Gastroesophageal sphincter (tissue), 4 donors: ENCODE results near the gene RCN1. TPM values are rescaled to one million over a fixed set of nuclear protein-coding genes. Genes with fewer than 3 reads are reported as not detected.
A peak's percentile ranks its signal among the peaks of the same experiment; 100 is the strongest.

Experiments
- ATAC-seq: fragments of 150-250 bp; one replicate; pipeline ENCODE4 v1.9.1; 2016; ENCODE audit warnings: mild to moderate bottlenecking, moderate library complexity
- H3K27ac ChIP-seq, 4 donors: fragments of 200-600 bp; sonication (generic) in 3 of 4; 1 replicate in 3 of 4; 2 replicates in 1 of 4; pipeline ENCODE4 v1.5.1; 2016 to 2019
- H3K27me3 ChIP-seq: fragments of 200-600 bp; sonication (generic); one replicate; pipeline ENCODE4 v1.5.1; 2019
- H3K36me3 ChIP-seq, 2 donors: fragments of 200-600 bp; sonication (generic); one replicate each; pipeline ENCODE4 v1.5.1; 2019; ENCODE audit warnings: control low read depth in 1 of 2
- H3K4me1 ChIP-seq, 3 donors: fragments of 200-600 bp; sonication (generic); 1 replicate in 2 of 3; 2 replicates in 1 of 3; pipeline ENCODE4 v1.5.1; 2016 to 2019; ENCODE audit warnings: control low read depth in 2 of 3
- H3K4me3 ChIP-seq, 2 donors: fragments of 200-600 bp; sonication (generic); one replicate each; pipeline ENCODE4 v1.5.1; 2019; ENCODE audit warnings: mild to moderate bottlenecking in 1 of 2, moderate library complexity in 1 of 2
- H3K9me3 ChIP-seq, 3 donors: fragments of 200-600 bp; sonication (generic); one replicate each; pipeline ENCODE4 v1.5.1; 2017 to 2019; ENCODE audit warnings: control low read depth in 2 of 3
- CTCF ChIP-seq, 4 experiments: fragments of 200-600 bp in 2 of 4; fragments of 450-650 bp in 2 of 4; sonication (generic) in 1 of 4; IDR thresholded peaks; one replicate each; pipeline ENCODE4 v1.5.1; 2017 to 2019; ENCODE audit warnings: antibody characterized with exemption in 4 of 4, mild to moderate bottlenecking in 2 of 4, moderate library complexity in 2 of 4
- EP300 ChIP-seq: sonication (generic); formaldehyde crosslinking; IDR thresholded peaks from one replicate; pipeline ENCODE4 v1.6.1; 2017; ENCODE audit warnings: antibody characterized with exemption, mild to moderate bottlenecking
- POLR2A ChIP-seq, 2 donors: fragments of 450-650 bp; IDR thresholded peaks; one replicate each; pipeline ENCODE4 v1.6.1; 2017; ENCODE audit warnings: antibody characterized with exemption in 2 of 2, mild to moderate bottlenecking in 2 of 2, moderate library complexity in 1 of 2
- POLR2AphosphoS5 ChIP-seq: sonication (generic); formaldehyde crosslinking; IDR thresholded peaks from one replicate; pipeline ENCODE4 v1.6.1; 2017; ENCODE audit warnings: antibody characterized with exemption
- WGBS, 2 donors: methylation state at CpG; one replicate each; pipeline ENCODE4 v1.1.5; 2018; ENCODE audit warnings: low coverage in 1 of 2; 5-methylcytosine and 5-hydroxymethylcytosine counted together
- total RNA-seq, 4 donors: library from RNA; depleted of rRNA; stranded (reverse); fragments of >200 nt; gene quantifications; one replicate each; pipeline ENCODE4 v1.1.0, GENCODE V29; 2016

Gene RCN1
- total RNA-seq, 4 donors from 2014 or later: 28.6 to 65.0 (median 52.2) TPM

- WGBS, 2 donors: 79 to 93% methylated on average over 4 of the region's 4 CpGs
Measured at GRCh38 chr11:32050264-32050663, 40.6 kb upstream of the RCN1 start.

DNA sequence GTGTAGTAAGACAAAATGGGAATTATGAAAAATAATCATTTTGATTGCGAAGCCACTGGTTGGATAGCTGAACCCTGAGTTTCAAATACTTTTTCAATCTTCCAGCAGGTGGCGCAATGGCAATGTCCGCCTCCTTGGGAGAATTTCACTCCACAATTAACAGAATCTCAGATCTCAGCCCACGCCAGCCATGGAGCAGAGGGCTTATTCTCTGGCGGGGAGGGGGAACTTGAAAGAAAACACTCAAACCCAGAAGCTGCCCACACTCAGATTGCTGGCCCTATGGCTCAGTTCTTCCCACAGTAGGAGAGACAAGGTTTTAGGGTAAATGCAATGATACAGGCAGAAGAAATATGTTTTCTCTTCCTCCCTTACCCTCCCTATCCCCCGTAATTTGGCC, 38.7 kb upstream of the RCN1 start:
- peak; percentile 59 to 82 (median 77) for TF ChIP-seq CTCF (IDR thresholded peaks at IDR 0.05)
- no peak for TF ChIP-seq EP300
- no peak for TF ChIP-seq POLR2AphosphoS5
- TF ChIP-seq POLR2A (IDR thresholded peaks at IDR 0.05): no peak
- Histone ChIP-seq H3K36me3 (no peaks in the 10 kb centered on the region), H3K9me3 (no peaks in the 10 kb centered on the region), H3K4me3 (no peak overlapping the region), H3K27me3 (peaks cover 22% of the 10 kb centered on the region), H3K4me1 (no peaks in the 10 kb centered on the region), H3K27ac (no peak overlapping the region)
- no peak for ATAC-seq
- WGBS, 2 donors: 14 to 26% methylated on average over 5 of the region's 6 CpGs

More at GRCh38 chr11:32050264-32050663, 40.6 kb upstream of the RCN1 start:
- H3K27me3 ChIP-seq: peaks cover 21% of the 10 kb centered on the region
- no peak overlapping the region for H3K27ac ChIP-seq
- no peak for ATAC-seq
- TF ChIP-seq POLR2AphosphoS5 (no peak), CTCF (IDR thresholded peaks at IDR 0.05) (no peak), POLR2A (IDR thresholded peaks at IDR 0.05) (no peak), EP300 (no peak)
- H3K4me3 ChIP-seq: no peak overlapping the region
- H3K36me3 ChIP-seq: no peaks in the 10 kb centered on the region
- H3K9me3 ChIP-seq: no peaks in the 10 kb centered on the region
- no peaks in the 10 kb centered on the region for H3K4me1 ChIP-seq

GRCh38 chr11:32053151-32053888, 37.6 kb upstream of the RCN1 start:
- Histone ChIP-seq H3K9me3 (no peaks in the 10 kb centered on the region), H3K27me3 (peaks cover 27% of the 10 kb centered on the region), H3K4me3 (no peak overlapping the region), H3K4me1 (no peaks in the 10 kb centered on the region), H3K36me3 (no peaks in the 10 kb centered on the region), H3K27ac (no peak overlapping the region)
- no peak for TF ChIP-seq CTCF (IDR thresholded peaks at IDR 0.05)
- TF ChIP-seq POLR2A (IDR thresholded peaks at IDR 0.05): no peak
- TF ChIP-seq POLR2AphosphoS5: no peak
- TF ChIP-seq EP300: no peak
- ATAC-seq: no peak
- 59 to 72% methylated on average over 5 to 6 of the region's 7 CpGs for WGBS, 2 donors

DNA sequence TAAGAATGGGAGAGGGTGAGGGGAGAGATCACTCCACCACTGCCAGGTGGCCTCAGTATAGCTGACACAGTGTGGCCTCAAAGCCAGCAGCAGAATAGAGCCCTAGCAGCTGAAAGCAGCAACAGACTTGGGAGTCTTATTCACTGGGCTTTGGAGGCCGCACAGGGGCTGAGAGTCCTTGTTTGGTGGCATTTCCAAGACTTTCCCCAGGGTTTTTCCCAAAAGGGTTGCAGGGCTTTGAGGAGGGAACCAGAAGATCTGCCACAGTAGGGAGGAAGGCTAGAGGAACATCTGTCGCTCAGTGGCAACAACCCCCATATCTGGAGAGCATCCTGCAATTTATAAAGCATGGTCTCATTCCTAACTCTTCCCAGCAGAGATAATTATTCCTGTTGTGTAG, 35.0 kb upstream of the RCN1 start:
- Histone ChIP-seq H3K9me3 (no peaks in the 10 kb centered on the region), H3K27me3 (peaks cover 22% of the 10 kb centered on the region), H3K36me3 (no peaks in the 10 kb centered on the region), H3K4me1 (no peaks in the 10 kb centered on the region), H3K27ac (no peak overlapping the region), H3K4me3 (no peak overlapping the region)
- 88 to 100% methylated on average over 1 to 2 of the region's 2 CpGs for WGBS, 2 donors
- TF ChIP-seq POLR2AphosphoS5 (no peak), EP300 (no peak), CTCF (IDR thresholded peaks at IDR 0.05) (no peak), POLR2A (IDR thresholded peaks at IDR 0.05) (no peak)
- no peak for ATAC-seq

- no peak for ATAC-seq
- no peaks in the 10 kb centered on the region for H3K36me3 ChIP-seq
- H3K4me1 ChIP-seq: no peaks in the 10 kb centered on the region
- peaks cover 19% of the 10 kb centered on the region for H3K27me3 ChIP-seq
- TF ChIP-seq POLR2AphosphoS5: no peak
- H3K4me3 ChIP-seq: no peak overlapping the region
- H3K27ac ChIP-seq: no peak overlapping the region
- H3K9me3 ChIP-seq: no peaks in the 10 kb centered on the region
- 77 to 100% methylated on average over 3 to 6 of the region's 6 CpGs for WGBS, 2 donors
Measured at GRCh38 chr11:32056438-32056837, 34.4 kb upstream of the RCN1 start.
